SK-N-SH treated with all-trans-retinoic acid at 6 μM for 48 hours (cell line): Measurements from ENCODE around the gene TIMM10.

Source experiments
- CSDC2 ChIP-seq: fragments of 250-450 bp; sonication (Bioruptor Pico); IDR thresholded peaks from 2 replicates; pipeline ENCODE4 v1.5.0; 2020; ENCODE audit warnings: mild to moderate bottlenecking, moderate library complexity
- RARB ChIP-seq: fragments of 250-450 bp; sonication (Bioruptor Pico); IDR thresholded peaks from 2 replicates; pipeline ENCODE4 v1.8.0; 2021; ENCODE audit warnings: mild to moderate bottlenecking, moderate library complexity
- TCF4 ChIP-seq: fragments of 250-450 bp; sonication (Bioruptor Pico); IDR thresholded peaks from 2 replicates; pipeline ENCODE4 v1.8.0; 2021; ENCODE audit warnings: mild to moderate bottlenecking, moderate library complexity, borderline replicate concordance
- TF ChIP-seq, protein P1 (sequence below): fragments of 250-450 bp; sonication (Bioruptor Pico); IDR thresholded peaks from 2 replicates; pipeline ENCODE4 v1.5.1; 2021; ENCODE audit warnings: mild to moderate bottlenecking, moderate library complexity

DNA sequence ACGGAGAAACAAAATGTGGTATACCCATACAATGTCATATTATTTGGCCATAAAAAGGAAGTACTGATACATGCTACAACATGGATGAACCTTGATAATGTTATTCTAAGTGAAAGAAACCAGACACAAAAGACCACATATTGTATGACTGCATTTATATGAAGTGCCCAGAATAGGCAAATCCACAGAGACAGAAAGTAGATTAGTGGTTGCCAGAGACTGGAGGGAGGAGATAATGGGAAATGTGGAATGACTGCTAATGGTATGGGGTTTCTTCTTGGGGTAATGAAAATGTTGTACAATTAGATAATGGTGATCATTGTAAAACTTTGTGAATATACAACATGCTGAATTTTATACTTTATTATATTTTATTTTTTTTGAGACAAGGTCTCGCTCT, 9.4 kb downstream of the TIMM10 start:
- TF ChIP-seq RARB (no peak), CSDC2 (CRISPR knock-in tag) (no peak), TCF4 (CRISPR knock-in tag) (no peak)
- TF ChIP-seq, protein P1, sequence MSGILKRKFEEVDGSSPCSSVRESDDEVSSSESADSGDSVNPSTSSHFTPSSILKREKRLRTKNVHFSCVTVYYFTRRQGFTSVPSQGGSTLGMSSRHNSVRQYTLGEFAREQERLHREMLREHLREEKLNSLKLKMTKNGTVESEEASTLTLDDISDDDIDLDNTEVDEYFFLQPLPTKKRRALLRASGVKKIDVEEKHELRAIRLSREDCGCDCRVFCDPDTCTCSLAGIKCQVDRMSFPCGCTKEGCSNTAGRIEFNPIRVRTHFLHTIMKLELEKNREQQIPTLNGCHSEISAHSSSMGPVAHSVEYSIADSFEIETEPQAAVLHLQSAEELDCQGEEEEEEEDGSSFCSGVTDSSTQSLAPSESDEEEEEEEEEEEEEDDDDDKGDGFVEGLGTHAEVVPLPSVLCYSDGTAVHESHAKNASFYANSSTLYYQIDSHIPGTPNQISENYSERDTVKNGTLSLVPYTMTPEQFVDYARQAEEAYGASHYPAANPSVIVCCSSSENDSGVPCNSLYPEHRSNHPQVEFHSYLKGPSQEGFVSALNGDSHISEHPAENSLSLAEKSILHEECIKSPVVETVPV, result no peak
